ENCODE results near the gene LRBA.

Gene LRBA

GRCh38 chr4:150805183-150806025 is 209.7 kb downstream of the LRBA start:
- DNase-seq (ENCODE audit: low read depth in 2 of 2), result no peak

GRCh38 chr4:150801833-150802232 is 213.3 kb downstream of the LRBA start:
- DNase-seq (ENCODE audit: low read depth in 2 of 2), result no peak

GRCh38 chr4:150799207-150799606 is 215.9 kb downstream of the LRBA start:
- DNase-seq (ENCODE audit: low read depth in 2 of 2), result no peak

- DNase-seq (ENCODE audit: low read depth in 2 of 2), result no peak
Observed at GRCh38 chr4:150794706-150795105, 220.4 kb downstream of the LRBA start.

GRCh38 chr4:150789864-150790263 is 225.2 kb downstream of the LRBA start:
- DNase-seq (ENCODE audit: low read depth in 2 of 2), result no peak

DNA sequence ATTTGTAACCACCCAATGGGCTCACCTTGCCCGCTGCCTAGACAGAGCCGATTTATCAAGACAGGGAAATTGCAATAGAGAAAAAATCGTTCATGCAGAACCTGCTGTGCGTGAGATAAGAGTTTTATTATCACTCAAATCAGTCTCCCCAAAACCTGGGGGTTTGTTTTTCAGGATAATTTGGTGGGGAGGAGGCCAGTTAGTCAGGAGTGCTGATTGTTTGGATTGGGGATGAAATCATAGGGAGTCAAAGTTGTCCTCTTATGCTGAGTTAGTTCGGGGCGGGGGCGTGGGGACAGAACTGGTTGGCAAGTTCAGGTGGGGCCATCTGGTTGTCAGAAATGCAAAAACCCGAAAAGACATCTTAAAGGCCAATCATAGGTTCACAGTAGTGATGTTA is 230.1 kb downstream of the LRBA start:
- DNase-seq (ENCODE audit: low read depth in 2 of 2), result no peak

- DNase-seq (ENCODE audit: low read depth in 2 of 2), result no peak
Observed at GRCh38 chr4:150784305-150784704, 230.8 kb downstream of the LRBA start.

GRCh38 chr4:150782921-150783320 is 232.2 kb downstream of the LRBA start:
- DNase-seq (ENCODE audit: low read depth in 2 of 2), result no peak

GRCh38 chr4:150782311-150782710 is 232.8 kb downstream of the LRBA start:
- no peak for DNase-seq (ENCODE audit: low read depth in 2 of 2)

GRCh38 chr4:150781191-150781590 is 233.9 kb downstream of the LRBA start:
- DNase-seq (ENCODE audit: low read depth in 2 of 2), result no peak

DNA sequence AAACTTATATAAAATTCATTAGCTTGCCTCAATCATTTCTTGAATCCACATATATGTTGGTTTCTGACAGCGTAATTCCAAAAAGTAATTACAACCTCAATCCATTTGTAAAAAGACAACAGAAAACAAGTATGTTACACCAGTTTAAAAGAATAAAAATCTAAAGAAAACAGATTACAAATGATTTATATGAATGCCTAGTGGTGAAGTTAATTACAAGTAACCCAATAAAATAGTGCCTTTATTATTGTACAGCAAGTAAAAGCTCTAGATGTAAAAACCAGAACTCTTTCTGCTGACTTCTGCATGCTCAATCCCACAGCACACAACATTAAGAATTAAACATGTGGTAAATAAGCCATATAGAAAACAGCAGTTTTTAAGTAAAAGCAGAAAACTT is 235.4 kb downstream of the LRBA start:
- DNase-seq (ENCODE audit: low read depth in 2 of 2), result no peak

- DNase-seq (ENCODE audit: low read depth in 2 of 2), result no peak
Observed at GRCh38 chr4:150773729-150774449, 241.2 kb downstream of the LRBA start.

GRCh38 chr4:150773032-150773431 is 242.1 kb downstream of the LRBA start:
- no peak for DNase-seq (ENCODE audit: low read depth in 2 of 2)

- no peak for DNase-seq (ENCODE audit: low read depth in 2 of 2)
Observed at GRCh38 chr4:150771382-150771781, 243.7 kb downstream of the LRBA start.

DNA sequence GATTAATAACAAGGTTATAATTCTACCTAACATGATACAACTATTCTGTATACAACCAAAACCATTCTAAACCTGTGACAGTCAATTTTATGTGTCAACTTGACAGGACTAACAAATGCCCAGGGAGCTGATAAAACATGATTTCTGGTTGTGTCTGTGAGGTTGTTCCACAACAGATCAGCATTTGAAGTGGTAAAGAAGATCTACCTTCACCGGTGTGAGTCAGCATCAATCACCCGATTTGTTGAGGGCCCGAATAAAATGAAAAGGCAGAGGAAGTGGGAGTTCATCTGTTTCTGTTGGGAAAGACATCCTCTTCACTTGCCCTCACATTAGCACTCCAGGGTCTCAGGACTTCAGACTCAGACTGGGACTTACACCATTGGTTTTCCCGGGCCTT is 245.2 kb downstream of the LRBA start:
- DNase-seq (ENCODE audit: low read depth in 2 of 2), result no peak

GRCh38 chr4:150769248-150769647 is 245.8 kb downstream of the LRBA start:
- DNase-seq (ENCODE audit: low read depth in 2 of 2), result no peak

DNA sequence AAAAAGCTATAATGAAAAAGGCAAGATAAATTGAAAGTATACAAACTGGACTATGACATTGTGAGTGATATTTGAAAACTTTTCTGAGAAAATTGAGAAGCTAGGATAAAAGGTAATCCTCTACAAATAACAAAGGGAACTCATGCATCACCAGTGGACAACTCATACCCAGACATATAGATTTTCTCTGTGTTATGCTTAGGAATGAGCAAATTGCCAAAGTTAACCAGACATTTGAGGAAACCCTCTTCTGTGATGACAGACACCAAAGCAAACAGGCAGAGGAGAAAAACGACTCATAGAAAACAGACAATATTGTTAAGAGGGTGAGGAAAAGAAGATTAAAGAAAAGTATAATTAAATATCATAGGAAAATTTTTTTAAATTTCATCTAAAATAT is 246.6 kb downstream of the LRBA start:
- no peak for DNase-seq (ENCODE audit: low read depth in 2 of 2)

DNA sequence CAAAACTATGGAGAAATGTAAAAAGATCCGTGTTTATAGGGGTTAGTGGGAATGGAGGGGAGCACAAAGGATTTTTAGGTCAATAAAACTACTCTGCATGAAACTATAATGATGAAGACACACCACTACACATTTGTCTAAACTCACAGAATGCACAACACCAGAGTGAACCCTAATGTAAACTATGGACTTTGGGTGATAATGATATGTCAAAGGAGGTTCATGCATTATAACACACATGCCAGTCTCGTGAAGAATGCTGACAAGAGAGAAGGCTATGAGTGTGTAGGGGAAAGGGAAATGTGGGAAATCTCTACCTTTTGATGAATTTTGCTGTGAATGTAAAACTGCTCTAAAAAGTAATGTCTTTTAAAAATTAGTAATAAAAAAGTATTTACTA is 249.9 kb downstream of the LRBA start:
- no peak for DNase-seq (ENCODE audit: low read depth in 2 of 2)

DNA sequence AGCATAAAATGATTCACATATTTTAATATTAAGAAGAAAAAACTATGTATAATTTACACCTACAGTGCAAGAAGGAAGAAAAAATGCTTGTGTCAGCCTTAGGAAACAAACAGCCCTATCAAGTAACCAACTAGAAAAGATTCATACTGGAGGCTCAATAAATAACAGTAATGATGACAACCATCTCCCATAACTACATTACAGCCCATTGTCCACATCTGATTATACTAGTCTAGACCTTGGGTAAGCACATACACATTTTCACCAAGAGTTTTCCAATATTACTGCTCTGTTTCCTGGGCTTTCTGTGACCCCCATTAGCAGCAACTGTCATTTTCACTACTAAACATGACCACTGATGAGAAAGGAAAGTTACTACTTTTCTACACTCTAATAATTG is 263.4 kb downstream of the LRBA start:
- no peak for DNase-seq (ENCODE audit: low read depth in 2 of 2)

DNA sequence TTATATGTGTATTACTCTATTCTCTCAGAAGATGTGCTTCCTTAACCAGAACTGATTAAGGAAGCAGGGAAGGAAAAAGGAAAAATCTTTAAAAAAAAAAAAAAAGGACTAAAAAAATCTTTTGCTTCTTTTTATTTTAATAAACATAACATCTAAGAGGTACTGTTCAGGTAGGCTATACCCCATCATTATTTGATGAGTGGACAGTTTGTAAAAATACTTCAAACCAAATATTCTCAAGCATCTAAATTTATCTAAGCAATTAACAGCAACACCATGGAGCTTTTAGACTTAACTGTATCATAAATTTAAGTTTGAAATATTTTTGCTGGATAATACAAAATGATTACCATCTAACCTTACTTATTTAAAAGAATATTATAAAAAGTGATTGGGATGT is 264.3 kb downstream of the LRBA start:
- DNase-seq (ENCODE audit: low read depth in 2 of 2), result no peak

DNA sequence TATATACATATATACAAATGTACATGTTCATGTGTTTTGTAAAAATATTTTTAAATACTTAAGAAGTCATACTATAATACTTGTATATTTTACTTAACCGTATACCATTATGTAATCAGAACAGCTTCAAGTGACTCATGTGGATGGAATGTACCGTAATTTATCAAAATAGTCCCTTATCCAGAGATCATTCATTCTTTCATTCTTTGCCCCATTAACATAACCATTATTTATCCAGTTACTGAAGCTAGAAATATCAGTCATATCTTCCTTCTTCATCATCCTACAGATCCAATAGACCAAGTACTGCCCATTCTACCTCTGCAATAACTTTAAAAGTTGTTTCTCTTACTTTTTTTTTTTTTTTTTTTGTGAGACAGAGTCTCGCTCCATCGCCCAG is 268.9 kb downstream of the LRBA start:
- DNase-seq (ENCODE audit: low read depth in 2 of 2), result no peak

DNA sequence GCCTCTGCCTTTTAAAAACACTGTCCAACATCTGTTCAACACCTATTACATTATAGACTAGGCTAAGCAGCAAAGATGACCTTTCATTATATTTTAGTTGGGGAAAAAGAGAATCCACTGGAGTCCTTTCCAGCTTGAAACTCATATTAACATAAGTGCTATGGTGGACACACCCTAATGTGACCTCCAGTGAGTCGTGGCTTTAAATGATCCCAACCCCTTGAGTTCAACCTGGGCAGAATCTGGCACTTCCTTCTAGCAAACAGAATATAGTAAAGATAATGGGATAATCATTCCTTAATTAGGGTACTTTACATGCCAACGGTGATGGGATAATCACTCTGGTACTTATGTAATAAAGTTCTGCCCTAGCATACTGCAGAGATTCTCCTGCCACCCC is 270.5 kb downstream of the LRBA start:
- no peak for DNase-seq (ENCODE audit: low read depth in 2 of 2)
